ENCODE data around the gene NXPH3. TPM values are rescaled to one million over a fixed set of nuclear protein-coding genes. Genes with fewer than 3 reads are reported as not detected.

NXPH3 gene
- total and polyA plus RNA-seq, 2 donors (not counting 1 experiment from before 2014, with no cell fraction given): not detected

GRCh38 chr17:49587366-49588073 is 11.8 kb downstream of the NXPH3 start:
- intact Hi-C loops (cut with micrococcal nuclease): no loop called here
- Histone ChIP-seq H3K4me3 (ENCODE audit: control extremely low read depth in 1 of 5, extremely low read depth in 1 of 5, insufficient read depth in 1 of 5, low read depth in 2 of 5, low read length in 4 of 5) (no peak overlapping the region), H3K4me2 (replicated peaks; ENCODE audit: low read depth, low read length, poor library complexity, severe bottlenecking) (no peak overlapping the region), H2AFZ (ENCODE audit: insufficient read depth, low read depth, low read length, poor library complexity, severe bottlenecking) (no peak overlapping the region), H3K4me1 (ENCODE audit: control insufficient read depth in 2 of 2, insufficient read depth in 2 of 2, low read length in 2 of 2) (no peaks in the 10 kb centered on the region), H3K9me3 (ENCODE audit: control extremely low read depth in 1 of 3, control insufficient read depth in 2 of 3, insufficient read depth in 1 of 3, low read length in 2 of 3) (no peaks in the 10 kb centered on the region), H3K9ac (ENCODE audit: low read length) (no peak overlapping the region), H3K27ac (ENCODE audit: low read length in 2 of 2) (no peak overlapping the region), H4K20me1 (ENCODE audit: control insufficient read depth, insufficient read depth, low read length, poor library complexity, severe bottlenecking) (no peaks in the 10 kb centered on the region), H3K36me3 (replicated peaks in 1 of 2; ENCODE audit: control extremely low read depth in 1 of 2, control insufficient read depth in 1 of 2, extremely low read depth in 1 of 2, insufficient read depth in 2 of 2, low read length in 1 of 2) (no peaks in the 10 kb centered on the region), H3K79me2 (ENCODE audit: control insufficient read depth, insufficient read depth, low read length) (no peaks in the 10 kb centered on the region), H3K27me3 (replicated peaks in 1 of 4; ENCODE audit: control extremely low read depth in 1 of 4, control insufficient read depth in 3 of 4, insufficient read depth in 4 of 4, low read length in 3 of 4) (no peaks in the 10 kb centered on the region)
- no peaks in the 10 kb centered on the region for H3K9me3 Mint-ChIP-seq (ENCODE audit: insufficient read depth)
- H3K27ac Mint-ChIP-seq: no peak overlapping the region
- TF ChIP-seq CTCF (IDR thresholded peaks at IDR 0.05) (no peak), EZH2 (IDR thresholded peaks at IDR 0.05; ENCODE audit: borderline replicate concordance, insufficient read depth, low read depth, low read length, poor library complexity, severe bottlenecking) (no peak)
- ChIA-PET POLR2A (no interaction called here), CTCF (no interaction called here)
- no peak overlapping the region for H3K4me3 Mint-ChIP-seq
- 92% methylated on average over 10 of the region's 12 CpGs for WGBS (ENCODE audit: insufficient coverage)
- DNase-seq: no peak
- ATAC-seq (ENCODE audit: low read depth): no peak
- no peaks in the 10 kb centered on the region for H3K27me3 Mint-ChIP-seq
- H3K4me1 Mint-ChIP-seq: no peaks in the 10 kb centered on the region

- WGBS (ENCODE audit: insufficient coverage): 94% methylated on average over 7 of the region's 8 CpGs
- H3K4me2 ChIP-seq (replicated peaks; ENCODE audit: low read depth, low read length, poor library complexity, severe bottlenecking): no peak overlapping the region
- no peaks in the 10 kb centered on the region for H3K4me1 Mint-ChIP-seq
- ChIA-PET POLR2A (no interaction called here), CTCF (interaction anchor here (1.7 kb wide), 1 partner anchor 108 kb away, joined by 3 read pairs; no protein-coding TSS in a partner anchor)
- no peak overlapping the region for H3K27ac ChIP-seq (ENCODE audit: low read length in 2 of 2)
- H3K9ac ChIP-seq (ENCODE audit: low read length): no peak overlapping the region
- H3K9me3 Mint-ChIP-seq (ENCODE audit: insufficient read depth): no peaks in the 10 kb centered on the region
- intact Hi-C loops (cut with micrococcal nuclease): no loop called here
- no peak for ATAC-seq (ENCODE audit: low read depth)
- no peaks in the 10 kb centered on the region for H3K36me3 ChIP-seq (replicated peaks in 1 of 2; ENCODE audit: control extremely low read depth in 1 of 2, control insufficient read depth in 1 of 2, extremely low read depth in 1 of 2, insufficient read depth in 2 of 2, low read length in 1 of 2)
- H3K4me3 Mint-ChIP-seq: no peak overlapping the region
- H4K20me1 ChIP-seq (ENCODE audit: control insufficient read depth, insufficient read depth, low read length, poor library complexity, severe bottlenecking): no peaks in the 10 kb centered on the region
- no peak for DNase-seq
- TF ChIP-seq CTCF (IDR thresholded peaks at IDR 0.05): no peak
- no peak for TF ChIP-seq EZH2 (IDR thresholded peaks at IDR 0.05; ENCODE audit: borderline replicate concordance, insufficient read depth, low read depth, low read length, poor library complexity, severe bottlenecking)
- H3K27ac Mint-ChIP-seq: no peak overlapping the region
- H2AFZ ChIP-seq (ENCODE audit: insufficient read depth, low read depth, low read length, poor library complexity, severe bottlenecking): no peak overlapping the region
- no peak overlapping the region for H3K4me3 ChIP-seq (ENCODE audit: control extremely low read depth in 1 of 5, extremely low read depth in 1 of 5, insufficient read depth in 1 of 5, low read depth in 2 of 5, low read length in 4 of 5)
- H3K27me3 Mint-ChIP-seq: no peaks in the 10 kb centered on the region
- H3K27me3 ChIP-seq (replicated peaks in 1 of 4; ENCODE audit: control extremely low read depth in 1 of 4, control insufficient read depth in 3 of 4, insufficient read depth in 4 of 4, low read length in 3 of 4): no peaks in the 10 kb centered on the region
- H3K79me2 ChIP-seq (ENCODE audit: control insufficient read depth, insufficient read depth, low read length): no peaks in the 10 kb centered on the region
- H3K9me3 ChIP-seq (ENCODE audit: control extremely low read depth in 1 of 3, control insufficient read depth in 2 of 3, insufficient read depth in 1 of 3, low read length in 2 of 3): no peaks in the 10 kb centered on the region
- H3K4me1 ChIP-seq (ENCODE audit: control insufficient read depth in 2 of 2, insufficient read depth in 2 of 2, low read length in 2 of 2): no peaks in the 10 kb centered on the region
These were observed 12.6 kb downstream of the NXPH3 start for GRCh38 chr17:49588312-49588711.

Data from B cell (primary cell).